ENCODE results near the gene MARCHF3.

DNA sequence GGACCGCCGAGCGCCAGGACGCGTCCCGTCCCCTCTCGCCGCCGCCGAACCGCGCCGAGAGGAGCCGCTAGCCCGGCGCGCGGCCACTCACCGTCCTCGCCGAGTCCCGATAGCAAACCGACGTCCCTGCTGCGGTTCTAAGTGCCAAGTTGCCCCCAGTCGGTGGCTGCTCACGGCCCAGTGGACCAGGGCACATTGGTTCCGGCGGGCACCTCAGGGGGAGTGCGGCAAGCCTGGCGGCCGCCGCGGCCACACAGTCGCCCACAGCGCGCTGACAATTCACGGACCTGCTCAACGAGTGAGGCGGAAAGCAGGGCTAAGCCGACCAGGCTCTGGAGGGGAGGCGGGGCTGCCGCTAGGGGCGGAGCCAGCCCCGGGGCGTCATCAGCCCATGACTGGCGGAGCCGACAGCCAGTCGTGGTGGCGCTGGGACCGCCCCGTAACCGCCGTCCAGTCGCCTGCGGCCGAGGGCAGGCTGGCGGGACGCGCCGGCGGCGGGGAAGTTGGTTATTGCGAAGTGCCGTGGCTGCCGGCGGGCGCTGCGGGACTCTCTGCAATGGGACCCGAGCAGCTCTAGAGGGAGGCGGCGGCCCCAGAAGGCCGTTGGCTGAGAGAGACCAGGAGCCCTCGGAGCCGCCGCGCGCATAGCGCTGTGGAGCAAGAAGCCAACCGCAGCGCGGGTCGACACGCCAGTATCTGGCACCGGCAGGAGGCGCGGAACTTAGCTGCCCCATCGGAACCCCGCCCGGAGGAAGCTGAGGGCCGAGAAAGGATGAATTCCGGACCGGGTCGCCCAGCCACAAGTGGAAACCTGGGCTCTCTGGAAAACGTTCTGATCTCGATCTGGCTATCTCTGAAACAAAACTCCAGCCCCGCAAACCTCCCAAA is at the start of gene MARCHF3:
- TF ChIP-seq POLR2A (IDR thresholded peaks at IDR 0.05; ENCODE audit: insufficient read depth in 1 of 2, low read depth in 2 of 2, low read length in 2 of 2) (peak; percentile 89 to 90), EP300 (IDR thresholded peaks at IDR 0.05; ENCODE audit: low read depth in 2 of 2, low read length in 2 of 2) (no peak), EP300 (CRISPR knock-in tag; IDR thresholded peaks at IDR 0.05; ENCODE audit: borderline replicate concordance) (no peak), PRDM10 (CRISPR knock-in tag; IDR thresholded peaks at IDR 0.05; ENCODE audit: low read depth) (no peak), CBX2 (IDR thresholded peaks at IDR 0.05; ENCODE audit: low read depth, low read length) (no peak), CBX2 (CRISPR knock-in tag; IDR thresholded peaks at IDR 0.05; ENCODE audit: low read depth) (no peak), JUNB (CRISPR knock-in tag; IDR thresholded peaks at IDR 0.05; ENCODE audit: borderline replicate concordance) (no peak)
